DOHH2 (cell line): ENCODE results near the gene PSMB5.
A peak's percentile ranks its signal among the peaks of the same experiment; 100 is the strongest.

Experiments
- H3F3A ChIP-seq: fragments of 200-600 bp; sonication (generic), shearing (Covaris generic); 2 replicates; pipeline ENCODE4 v1.6.0; 2016; ENCODE audit warnings: antibody characterized with exemption, mild to moderate bottlenecking; ENCODE audit not compliant: control insufficient read depth, insufficient read depth
- H3K27ac ChIP-seq: fragments of 200-600 bp; sonication (generic); 2 replicates; pipeline ENCODE4 v1.5.1; 2014; ENCODE audit warnings: low read depth, mild to moderate bottlenecking, low read length, moderate library complexity
- H3K27me3 ChIP-seq: fragments of 200-600 bp; sonication (generic); 2 replicates; pipeline ENCODE4 v1.6.1; 2014; ENCODE audit warnings: mild to moderate bottlenecking, low read length, mixed read lengths; ENCODE audit not compliant: control insufficient read depth
- H3K36me3 ChIP-seq: fragments of 200-600 bp; sonication (generic); 2 replicates; pipeline ENCODE4 v1.6.1; 2014; ENCODE audit warnings: mild to moderate bottlenecking, low read length, moderate library complexity, mixed read lengths; ENCODE audit not compliant: control insufficient read depth
- H3K4me1 ChIP-seq: fragments of 200-600 bp; sonication (generic); 2 replicates; pipeline ENCODE4 v1.6.1; 2014; ENCODE audit warnings: mild to moderate bottlenecking, low read length, mixed read lengths; ENCODE audit not compliant: control insufficient read depth
- H3K4me2 ChIP-seq: fragments of 200-600 bp; sonication (generic); 2 replicates; pipeline ENCODE4 v1.6.0; 2014; ENCODE audit warnings: mild to moderate bottlenecking, low read length, moderate library complexity
- H3K4me3 ChIP-seq: fragments of 200-600 bp; sonication (generic); 2 replicates; pipeline ENCODE4 v1.5.1; 2014; ENCODE audit warnings: mild to moderate bottlenecking, low read length, mixed read lengths
- H3K79me2 ChIP-seq: fragments of 200-600 bp; sonication (generic); 2 replicates; pipeline ENCODE4 v1.6.1; 2014; ENCODE audit warnings: mild to moderate bottlenecking, low read length, mixed read lengths; ENCODE audit not compliant: control insufficient read depth
- H3K9me2 ChIP-seq: fragments of 200-600 bp; sonication (generic); replicated peaks from 2 replicates; pipeline ENCODE4 v1.6.1; 2014; ENCODE audit warnings: mild to moderate bottlenecking, low read length, mixed read lengths; ENCODE audit not compliant: control insufficient read depth
- H3K9me3 ChIP-seq: fragments of 200-600 bp; sonication (generic); 2 replicates; pipeline ENCODE4 v1.6.1; 2014; ENCODE audit warnings: antibody characterized with exemption, low read length, mixed read lengths; ENCODE audit not compliant: control insufficient read depth, insufficient read depth
- H4K20me1 ChIP-seq: fragments of 200-600 bp; sonication (generic); 2 replicates; pipeline ENCODE4 v1.6.0; 2014; ENCODE audit warnings: low read depth, mild to moderate bottlenecking, antibody characterized with exemption, low read length, moderate library complexity; ENCODE audit not compliant: control insufficient read depth, insufficient read depth
- CTCF ChIP-seq: fragments of 200-600 bp; sonication (generic); IDR thresholded peaks from one replicate; pipeline ENCODE4 v1.5.1; 2014; ENCODE audit warnings: antibody characterized with exemption, mild to moderate bottlenecking, low read depth, low read length; ENCODE audit not compliant: poor library complexity, severe bottlenecking
- EZH2phosphoT487 ChIP-seq: fragments of 200-600 bp; sonication (generic); IDR thresholded peaks from 2 replicates; pipeline ENCODE4 v1.6.1; 2017; ENCODE audit warnings: borderline replicate concordance, mild to moderate bottlenecking, antibody characterized with exemption, low read length, moderate library complexity, mixed read lengths

Gene PSMB5

GRCh38 chr14:22981876-22982476, 52.7 kb downstream of the PSMB5 start:
- Histone ChIP-seq H3K27ac (no peak overlapping the region), H3K79me2 (no peaks in the 10 kb centered on the region)

DNA sequence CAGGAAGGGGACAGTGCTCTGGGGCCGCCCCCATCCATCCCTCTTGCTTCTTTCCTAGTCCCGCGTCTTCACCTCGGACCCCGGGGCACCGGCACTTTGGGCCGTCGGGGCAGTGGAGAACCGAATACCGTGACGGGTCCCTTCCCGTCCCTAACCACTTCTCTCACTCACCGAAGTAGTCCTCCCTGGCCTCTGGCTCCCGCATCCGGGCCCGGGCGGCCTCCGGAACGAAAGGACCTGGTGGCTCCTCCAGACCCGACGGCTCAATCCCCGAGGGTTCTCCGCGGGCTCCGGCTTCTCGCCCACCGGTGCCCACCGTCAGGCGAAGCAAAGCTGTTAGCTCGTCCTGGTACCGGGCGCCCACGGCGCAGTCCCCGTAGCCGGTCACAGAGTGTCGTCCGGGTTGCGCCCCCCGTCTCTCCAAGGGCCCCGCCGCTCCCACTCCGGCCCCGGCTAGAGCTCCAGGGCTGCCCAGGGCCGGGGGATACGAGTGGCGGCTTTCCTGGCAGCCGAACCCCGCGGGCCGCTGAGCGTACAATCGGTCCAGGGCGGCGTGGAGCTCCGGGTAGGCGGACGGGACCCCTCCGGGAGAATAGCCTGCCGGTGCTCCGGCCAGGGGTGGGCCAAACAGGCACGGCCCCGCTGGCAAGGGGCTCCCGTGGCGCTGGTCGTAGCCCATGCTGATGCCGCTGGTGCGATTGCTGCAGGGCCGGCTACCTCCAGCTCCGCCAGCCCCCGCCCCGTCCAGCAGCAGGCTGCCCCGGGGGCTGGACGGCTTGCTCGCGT, 53.4 kb downstream of the PSMB5 start:
- Histone ChIP-seq H4K20me1 (no peaks in the 10 kb centered on the region), H3F3A (peaks cover 9% of the 10 kb centered on the region; the same call in 1 of the 2 replicates), H3K9me3 (no peaks in the 10 kb centered on the region), H3K4me2 (peak overlapping the region; percentile 67), H3K4me3 (peak overlapping the region; percentile 71), H3K9me2 (no peaks in the 10 kb centered on the region), H3K79me2 (no peaks in the 10 kb centered on the region), H3K27me3 (peaks cover 3% of the 10 kb centered on the region; the same call in 1 of the 2 replicates), H3K27ac (no peak overlapping the region), H3K4me1 (peaks cover 68% of the 10 kb centered on the region), H3K36me3 (peaks cover 10% of the 10 kb centered on the region)
- TF ChIP-seq CTCF (no peak), EZH2phosphoT487 (no peak)

More at GRCh38 chr14:22981876-22982476, 52.7 kb downstream of the PSMB5 start:
- H3K4me1 ChIP-seq: peaks cover 63% of the 10 kb centered on the region
- H3K27me3 ChIP-seq: peaks cover 3% of the 10 kb centered on the region; the same call in 1 of the 2 replicates
- no peaks in the 10 kb centered on the region for H3K9me3 ChIP-seq
- peaks cover 15% of the 10 kb centered on the region for H3K36me3 ChIP-seq
- H4K20me1 ChIP-seq: no peaks in the 10 kb centered on the region
- TF ChIP-seq CTCF (no peak), EZH2phosphoT487 (no peak)
- peak overlapping the region; percentile 71 for H3K4me3 ChIP-seq
- peak overlapping the region; percentile 67 for H3K4me2 ChIP-seq
- no peaks in the 10 kb centered on the region for H3K9me2 ChIP-seq
- peaks cover 11% of the 10 kb centered on the region for H3F3A ChIP-seq

- peaks cover 72% of the 10 kb centered on the region for H3K4me1 ChIP-seq
- H3K27me3 ChIP-seq: peaks cover 3% of the 10 kb centered on the region; the same call in 1 of the 2 replicates
- H3F3A ChIP-seq: 0 out of 2 replicates have a peak, but pooled peaks cover 9% of the 10 kb centered on the region
- H4K20me1 ChIP-seq: no peaks in the 10 kb centered on the region
- H3K9me3 ChIP-seq: no peaks in the 10 kb centered on the region
- no peaks in the 10 kb centered on the region for H3K9me2 ChIP-seq
- H3K4me3 ChIP-seq: peak overlapping the region; percentile 71
- peak overlapping the region; percentile 67; the same call in 1 of the 2 replicates for H3K4me2 ChIP-seq
- peaks cover 8% of the 10 kb centered on the region; the same call in 1 of the 2 replicates for H3K36me3 ChIP-seq
- H3K27ac ChIP-seq: no peak overlapping the region
- no peaks in the 10 kb centered on the region for H3K79me2 ChIP-seq
- TF ChIP-seq CTCF (no peak), EZH2phosphoT487 (no peak)
Observed at GRCh38 chr14:22980672-22981089, 54.0 kb downstream of the PSMB5 start.
